ENCODE data around the gene TMEM30A.

TMEM30A gene

GRCh38 chr6:75209184-75209723 is 75.3 kb downstream of the TMEM30A start:
- Mint-ChIP-seq H3K27ac (no peak overlapping the region), H3K36me3 (ENCODE audit: low read depth) (no peaks in the 10 kb centered on the region), H3K9me3 (no peaks in the 10 kb centered on the region), H3K4me3 (no peak overlapping the region), H3K27me3 (ENCODE audit: low read depth) (peaks cover 73% of the 10 kb centered on the region), H3K4me1 (ENCODE audit: low read depth) (peaks cover 37% of the 10 kb centered on the region)
- DNase-seq (ENCODE audit: low spot score), result no peak

GRCh38 chr6:75208298-75209183 is 76.1 kb downstream of the TMEM30A start:
- peaks cover 39% of the 10 kb centered on the region for H3K4me1 Mint-ChIP-seq (ENCODE audit: low read depth)
- H3K27me3 Mint-ChIP-seq (ENCODE audit: low read depth), result peaks cover 77% of the 10 kb centered on the region
- no peaks in the 10 kb centered on the region for H3K36me3 Mint-ChIP-seq (ENCODE audit: low read depth)
- peak; percentile 71 for DNase-seq (ENCODE audit: low spot score)
- H3K9me3 Mint-ChIP-seq, result no peaks in the 10 kb centered on the region
- peak overlapping the region; percentile 49 for H3K27ac Mint-ChIP-seq
- H3K4me3 Mint-ChIP-seq, result peak overlapping the region; percentile 70

GRCh38 chr6:75206576-75207342 is 77.8 kb downstream of the TMEM30A start:
- peak overlapping the region; percentile 70 for H3K4me3 Mint-ChIP-seq
- no peaks in the 10 kb centered on the region for H3K9me3 Mint-ChIP-seq
- DNase-seq (ENCODE audit: low spot score), result no peak
- H3K36me3 Mint-ChIP-seq (ENCODE audit: low read depth), result no peaks in the 10 kb centered on the region
- H3K4me1 Mint-ChIP-seq (ENCODE audit: low read depth), result peaks cover 47% of the 10 kb centered on the region
- H3K27ac Mint-ChIP-seq, result no peak overlapping the region
- H3K27me3 Mint-ChIP-seq (ENCODE audit: low read depth), result peaks cover 84% of the 10 kb centered on the region

- Mint-ChIP-seq H3K9me3 (no peaks in the 10 kb centered on the region), H3K27me3 (ENCODE audit: low read depth) (peaks cover 86% of the 10 kb centered on the region), H3K36me3 (ENCODE audit: low read depth) (no peaks in the 10 kb centered on the region), H3K4me3 (peak within 1 kb of the TSS; percentile 70), H3K27ac (no peak within 1 kb of the TSS), H3K4me1 (ENCODE audit: low read depth) (peaks cover 47% of the 10 kb centered on the region)
- peak; percentile 20 for DNase-seq (ENCODE audit: low spot score)
Measured at GRCh38 chr6:75205776-75206575, 78.6 kb downstream of the TMEM30A start, which contains the start of gene COL12A1. COL12A1 (minus strand) TSS chr6:75206053; CDS start chr6:75202792, 3,261 bp downstream.

- Mint-ChIP-seq H3K4me3 (peak overlapping the region; percentile 49), H3K4me1 (ENCODE audit: low read depth) (peaks cover 47% of the 10 kb centered on the region), H3K9me3 (no peaks in the 10 kb centered on the region), H3K36me3 (ENCODE audit: low read depth) (no peaks in the 10 kb centered on the region), H3K27ac (no peak overlapping the region), H3K27me3 (ENCODE audit: low read depth) (peaks cover 89% of the 10 kb centered on the region)
- DNase-seq (ENCODE audit: low spot score), result no peak
Measured at GRCh38 chr6:75204959-75205775, 79.4 kb downstream of the TMEM30A start.

GRCh38 chr6:75204217-75204958 is 80.2 kb downstream of the TMEM30A start:
- DNase-seq (ENCODE audit: low spot score), result peak; percentile 10
- Mint-ChIP-seq H3K27me3 (ENCODE audit: low read depth) (peaks cover 90% of the 10 kb centered on the region), H3K27ac (no peak overlapping the region), H3K4me3 (peak overlapping the region; percentile 49), H3K36me3 (ENCODE audit: low read depth) (no peaks in the 10 kb centered on the region), H3K9me3 (no peaks in the 10 kb centered on the region), H3K4me1 (ENCODE audit: low read depth) (peaks cover 47% of the 10 kb centered on the region)

- H3K4me3 Mint-ChIP-seq, result no peak overlapping the region
- no peak overlapping the region for H3K27ac Mint-ChIP-seq
- peaks cover 42% of the 10 kb centered on the region for H3K4me1 Mint-ChIP-seq (ENCODE audit: low read depth)
Measured at GRCh38 chr6:75203721-75204120, 80.9 kb downstream of the TMEM30A start.

More at GRCh38 chr6:75203721-75204120, 80.9 kb downstream of the TMEM30A start:
- no peaks in the 10 kb centered on the region for H3K36me3 Mint-ChIP-seq (ENCODE audit: low read depth)
- DNase-seq (ENCODE audit: low spot score), result no peak
- peaks cover 85% of the 10 kb centered on the region for H3K27me3 Mint-ChIP-seq (ENCODE audit: low read depth)
- H3K9me3 Mint-ChIP-seq, result no peaks in the 10 kb centered on the region

All from T-helper 2 cell treated with Interferon-gamma antibody and Interleukin-4, amounts not matched to agents 5 μg/mL and 100 μg/mL, for 36 hours (primary cell).